CD4-positive, alpha-beta T cell treated with Interleukin-15 for 1 hour (primary cell): Measurements from ENCODE around the gene SBF1.

Experiments used
- DNase-seq: peaks from one replicate; pipeline ENCODE4 v3.0.0-alpha.2; 2020

SBF1 gene

GRCh38 chr22:50505776-50506610 lies 31.2 kb upstream of the SBF1 start:
- DNase-seq: no peak

- no peak for DNase-seq
Measured at GRCh38 chr22:50505276-50505775, 30.5 kb upstream of the SBF1 start.

- DNase-seq: no peak
Measured at GRCh38 chr22:50504369-50505211, 29.8 kb upstream of the SBF1 start.

GRCh38 chr22:50503475-50504145 lies 28.8 kb upstream of the SBF1 start:
- no peak for DNase-seq

GRCh38 chr22:50502628-50503474 lies 28.0 kb upstream of the SBF1 start:
- no peak for DNase-seq

GRCh38 chr22:50502096-50502495 lies 27.3 kb upstream of the SBF1 start:
- no peak for DNase-seq

GRCh38 chr22:50500452-50500851 lies 25.6 kb upstream of the SBF1 start:
- DNase-seq: no peak

GRCh38 chr22:50498322-50498890 lies 23.6 kb upstream of the SBF1 start:
- DNase-seq: peak; percentile 75

GRCh38 chr22:50497093-50497492 lies 22.3 kb upstream of the SBF1 start:
- DNase-seq: no peak

GRCh38 chr22:50490531-50491308 lies 15.9 kb upstream of the SBF1 start:
- DNase-seq: no peak

- no peak for DNase-seq
Measured at GRCh38 chr22:50489363-50490243, 14.8 kb upstream of the SBF1 start.

- DNase-seq: no peak
Measured at GRCh38 chr22:50488886-50489285, 14.1 kb upstream of the SBF1 start.

- no peak for DNase-seq
Measured at GRCh38 chr22:50488006-50488677, 13.3 kb upstream of the SBF1 start.

- no peak for DNase-seq
Measured at GRCh38 chr22:50487290-50488005, 12.6 kb upstream of the SBF1 start.

- DNase-seq: no peak
Measured at GRCh38 chr22:50486561-50487289, 11.9 kb upstream of the SBF1 start, which contains the start of gene MIOX. TSS of gene MIOX (plus strand) at chr22:50486859. CDS start at chr22:50486898, 39 bp downstream.

- no peak for DNase-seq
Measured at GRCh38 chr22:50485221-50486131, 10.6 kb upstream of the SBF1 start.
